SK-N-MC (cell line): ENCODE measurements around the gene MCEMP1.

Experiments used
- DNase-seq: peaks from one replicate; pipeline ENCODE4 v3.0.0-alpha.2; 2011; ENCODE audit warnings: low read depth, low spot score
- H3K27ac ChIP-seq: fragments of 200-600 bp; sonication (generic); 2 replicates; pipeline ENCODE4 v1.5.1; 2016; ENCODE audit warnings: mixed run types
- H3K36me3 ChIP-seq: fragments of 200-600 bp; sonication (generic); 2 replicates; pipeline ENCODE4 v1.6.1; 2017; ENCODE audit warnings: antibody characterized with exemption, low read length, mixed read lengths; ENCODE audit not compliant: insufficient read depth
- H3K4me3 ChIP-seq: fragments of 200-600 bp; sonication (generic); 2 replicates; pipeline ENCODE4 v1.5.1; 2016
- H3K9ac ChIP-seq: fragments of 200-600 bp; sonication (generic); 2 replicates; pipeline ENCODE4 v1.8.0; 2017; ENCODE audit warnings: mixed run types, mixed read lengths; ENCODE audit not compliant: insufficient read length
- H3K9me3 ChIP-seq: fragments of 200-600 bp; sonication (generic); 2 replicates; pipeline ENCODE4 v1.6.1; 2017; ENCODE audit warnings: low read depth, mild to moderate bottlenecking, antibody characterized with exemption, low read length, moderate library complexity, mixed read lengths
- EZH2 ChIP-seq: fragments of 200-600 bp; sonication (generic); IDR thresholded peaks from one replicate; pipeline ENCODE4 v1.6.1; 2017; ENCODE audit warnings: antibody characterized with exemption
- FOXP2 ChIP-seq: optimal IDR thresholded peaks from 2 replicates; pipeline ENCODE3; 2011; ENCODE audit warnings: mild to moderate bottlenecking, moderate library complexity; ENCODE audit not compliant: insufficient read depth; ENCODE audit errors: extremely low read length, control extremely low read depth
- POLR2AphosphoS5 ChIP-seq: IDR thresholded peaks from 2 replicates; pipeline ENCODE4 v1.6.1; 2012; ENCODE audit warnings: mild to moderate bottlenecking, low read depth, low read length, borderline replicate concordance

The MCEMP1 gene

DNA sequence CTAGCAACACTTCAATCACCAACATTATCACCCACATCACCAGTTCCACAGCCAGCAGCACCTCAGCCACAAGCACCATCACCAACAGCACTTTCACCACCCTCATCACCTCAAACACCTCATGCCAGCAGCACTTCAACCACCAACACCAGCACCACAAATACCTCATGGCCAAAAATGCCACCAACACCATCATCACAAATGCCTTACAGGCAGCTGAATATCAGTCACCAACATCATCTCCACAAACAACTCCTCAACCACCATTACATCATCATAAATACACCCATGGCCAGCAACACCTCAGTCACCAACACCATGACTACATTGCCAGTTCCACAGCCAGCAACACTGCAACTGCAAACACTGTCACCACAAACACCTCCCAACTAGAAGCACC is 14.6 kb downstream of the MCEMP1 start:
- TF ChIP-seq POLR2AphosphoS5 (no peak), EZH2 (no peak), FOXP2 (no peak)
- Histone ChIP-seq H3K9me3 (no peaks in the 10 kb centered on the region), H3K9ac (no peak overlapping the region), H3K27ac (no peak overlapping the region), H3K36me3 (no peaks in the 10 kb centered on the region), H3K4me3 (no peak overlapping the region)
- no peak for DNase-seq

DNA sequence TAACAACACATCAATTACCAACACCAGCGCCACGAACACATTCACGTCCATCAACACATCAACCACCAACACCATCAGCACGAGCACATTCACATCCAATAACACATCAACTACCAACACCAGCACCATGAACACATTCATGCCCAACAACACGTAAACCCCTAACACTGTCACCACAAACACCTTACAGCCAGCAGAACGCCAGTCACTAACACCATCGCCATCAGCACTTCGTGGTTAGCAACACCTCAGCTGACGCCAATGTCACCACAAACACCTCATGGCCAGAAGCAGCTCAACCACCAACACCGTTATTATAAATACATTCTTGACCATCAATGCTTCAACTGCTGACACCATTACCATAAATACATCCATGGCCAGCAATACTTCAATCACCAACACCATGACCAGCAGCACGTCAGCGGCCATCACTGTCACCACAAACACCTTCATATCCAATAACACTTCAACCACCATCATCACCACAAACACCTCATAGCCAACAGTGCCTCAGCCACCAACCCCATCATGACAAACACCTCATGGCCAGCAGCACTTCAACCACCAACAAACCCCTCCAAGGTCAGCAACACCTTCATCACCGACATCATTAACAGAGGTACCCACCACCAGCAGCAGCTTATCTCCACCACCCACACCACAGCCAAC is 15.7 kb downstream of the MCEMP1 start:
- H3K27ac ChIP-seq = no peak overlapping the region
- H3K4me3 ChIP-seq = no peak overlapping the region
- no peaks in the 10 kb centered on the region for H3K9me3 ChIP-seq
- TF ChIP-seq POLR2AphosphoS5 (no peak), EZH2 (no peak), FOXP2 (no peak)
- H3K9ac ChIP-seq = no peak overlapping the region
- no peaks in the 10 kb centered on the region for H3K36me3 ChIP-seq
- DNase-seq = no peak

GRCh38 chr19:7694499-7694898 is 17.6 kb downstream of the MCEMP1 start:
- H3K27ac ChIP-seq = no peak overlapping the region
- H3K36me3 ChIP-seq = no peaks in the 10 kb centered on the region
- no peak overlapping the region for H3K4me3 ChIP-seq
- TF ChIP-seq POLR2AphosphoS5 (no peak), EZH2 (no peak)
- H3K9ac ChIP-seq = no peak overlapping the region
- no peak for DNase-seq
- H3K9me3 ChIP-seq = no peaks in the 10 kb centered on the region

- DNase-seq = no peak
- no peak overlapping the region for H3K9ac ChIP-seq
- H3K4me3 ChIP-seq = no peak overlapping the region
- no peak overlapping the region for H3K27ac ChIP-seq
- no peak for TF ChIP-seq POLR2AphosphoS5
- TF ChIP-seq FOXP2 = no peak
- TF ChIP-seq EZH2 = no peak
- no peaks in the 10 kb centered on the region for H3K36me3 ChIP-seq
- no peaks in the 10 kb centered on the region for H3K9me3 ChIP-seq
Observed at GRCh38 chr19:7697721-7698287, 20.9 kb downstream of the MCEMP1 start.

DNA sequence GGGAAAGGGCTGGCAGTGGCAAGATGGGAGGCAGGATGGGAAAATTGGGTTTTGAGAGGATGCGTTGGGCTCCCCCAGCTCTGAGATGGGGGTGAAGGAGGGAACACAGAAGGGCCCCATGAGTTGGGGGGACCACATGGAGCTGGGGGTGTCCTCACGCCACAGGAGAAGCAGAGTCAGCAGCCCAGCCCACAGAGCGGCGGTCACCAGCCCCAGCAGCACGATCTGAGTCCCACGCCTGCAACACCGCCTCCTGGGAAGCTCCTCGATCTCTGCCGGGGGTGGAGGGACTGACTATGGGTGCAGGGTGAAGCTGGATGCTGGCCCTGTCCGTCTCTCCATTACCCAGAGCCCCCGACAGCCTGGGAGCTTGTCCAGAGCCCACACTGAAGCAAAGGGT is 21.7 kb downstream of the MCEMP1 start:
- Histone ChIP-seq H3K27ac (no peak overlapping the region), H3K9ac (no peak overlapping the region), H3K4me3 (no peak overlapping the region), H3K9me3 (no peaks in the 10 kb centered on the region), H3K36me3 (no peaks in the 10 kb centered on the region)
- TF ChIP-seq FOXP2 (no peak), POLR2AphosphoS5 (no peak), EZH2 (no peak)
- no peak for DNase-seq

DNA sequence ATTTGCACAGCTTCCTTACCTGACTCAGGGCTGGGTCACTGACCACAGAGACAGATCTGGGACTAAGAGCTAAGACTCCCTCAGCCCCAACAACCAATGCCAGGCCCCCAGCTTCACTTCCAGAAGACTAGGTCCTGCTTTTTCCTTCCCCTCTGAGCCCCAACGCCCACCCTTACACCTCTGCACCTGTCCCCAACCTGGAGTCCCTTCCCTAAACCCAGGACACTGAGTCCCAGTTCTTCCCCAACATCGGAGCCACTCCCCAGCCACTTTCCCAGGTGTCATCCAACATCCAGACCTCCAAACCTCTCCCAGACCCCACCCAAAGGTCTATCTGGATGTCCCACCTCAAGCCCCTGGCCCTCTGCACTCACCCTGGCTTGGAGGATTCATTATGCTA is 22.1 kb downstream of the MCEMP1 start:
- Histone ChIP-seq H3K27ac (no peak overlapping the region), H3K4me3 (no peak overlapping the region), H3K9ac (no peak overlapping the region), H3K9me3 (no peaks in the 10 kb centered on the region), H3K36me3 (no peaks in the 10 kb centered on the region)
- DNase-seq = no peak
- TF ChIP-seq POLR2AphosphoS5 (no peak), EZH2 (no peak)

DNA sequence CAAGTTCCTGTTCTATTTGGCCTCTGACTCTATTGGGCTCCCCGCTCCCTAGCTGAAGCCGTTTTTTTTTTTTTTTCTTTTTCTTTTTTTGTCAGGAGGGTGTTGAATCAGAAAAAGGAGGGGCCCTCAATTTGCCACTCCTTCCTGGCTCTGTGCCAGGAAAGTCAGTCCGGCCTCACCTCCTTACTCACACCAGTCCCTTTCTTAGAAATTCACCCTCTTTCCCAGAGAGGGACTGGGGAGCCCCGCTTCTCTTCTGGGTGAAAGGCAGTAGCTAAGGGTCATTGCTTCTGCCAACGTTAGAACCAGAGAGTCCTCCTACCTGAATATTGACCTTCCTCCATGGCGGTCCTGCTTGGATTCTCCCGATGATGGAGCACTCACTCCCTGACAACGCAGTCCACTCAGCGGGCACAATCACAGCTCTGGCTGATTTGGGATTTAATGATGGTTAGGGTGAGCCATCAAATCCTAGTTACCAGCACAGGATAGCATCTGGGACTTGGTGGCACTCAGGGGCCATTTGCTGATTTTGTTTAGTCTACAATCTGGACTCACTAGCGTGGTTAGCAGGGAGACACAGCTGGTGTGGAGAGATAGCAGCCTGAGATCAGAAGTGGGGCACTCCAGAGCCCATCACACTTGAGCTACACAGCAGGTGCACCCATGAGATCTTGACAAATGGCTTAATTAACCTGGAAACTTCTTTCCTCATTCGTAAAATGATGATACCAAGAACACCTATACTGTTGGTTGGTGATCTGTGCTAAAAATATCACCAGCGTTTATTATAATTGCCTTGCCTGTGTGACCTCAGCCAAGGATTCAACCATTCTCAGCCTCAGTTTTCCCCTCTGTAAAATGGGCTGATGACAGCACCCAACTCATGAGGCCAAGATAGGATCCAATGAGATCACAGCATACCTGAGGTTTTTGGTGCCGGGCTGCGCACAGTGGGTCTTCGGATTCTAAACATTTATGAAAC is 22.8 kb downstream of the MCEMP1 start:
- no peak for DNase-seq
- Histone ChIP-seq H3K36me3 (no peaks in the 10 kb centered on the region), H3K9ac (no peak overlapping the region), H3K9me3 (no peaks in the 10 kb centered on the region), H3K27ac (no peak overlapping the region), H3K4me3 (no peak overlapping the region)
- TF ChIP-seq POLR2AphosphoS5 (no peak), FOXP2 (no peak), EZH2 (no peak)

- TF ChIP-seq EZH2 (no peak), FOXP2 (no peak), POLR2AphosphoS5 (no peak)
- Histone ChIP-seq H3K9ac (no peak overlapping the region), H3K4me3 (no peak overlapping the region), H3K36me3 (no peaks in the 10 kb centered on the region), H3K9me3 (no peaks in the 10 kb centered on the region), H3K27ac (no peak overlapping the region)
- DNase-seq = no peak
Observed at GRCh38 chr19:7701049-7701653, 24.3 kb downstream of the MCEMP1 start.
